HG02973 (cell line): ENCODE data around the gene HDAC4.

Source experiments
- ATAC-seq: cut with Tn5 transposase; IDR thresholded peaks from one replicate; pipeline ENCODE4 v1.9.1; 2021; ENCODE audit warnings: moderate library complexity; ENCODE audit not compliant: unreplicated experiment

Gene HDAC4

DNA sequence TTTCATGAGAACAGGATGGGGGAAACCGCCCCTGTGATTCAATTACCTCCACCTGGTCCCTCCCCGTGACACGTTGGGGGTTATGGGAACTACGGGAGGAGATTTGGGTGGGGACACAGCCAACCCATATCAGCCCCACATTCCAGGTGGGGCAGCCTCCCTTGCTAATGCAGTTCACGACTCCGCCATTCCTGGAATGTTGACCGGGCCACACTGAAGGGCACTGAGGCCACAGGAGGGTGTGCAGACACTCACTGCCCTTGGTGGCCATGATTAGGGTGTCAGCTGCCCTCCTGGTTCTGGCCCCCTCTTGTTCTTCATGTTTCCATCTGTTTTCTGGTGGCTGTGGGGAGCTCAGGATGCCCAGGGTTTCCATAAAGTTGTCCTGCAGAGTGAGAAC is 376.6 kb downstream of the HDAC4 start:
- no peak for ATAC-seq

DNA sequence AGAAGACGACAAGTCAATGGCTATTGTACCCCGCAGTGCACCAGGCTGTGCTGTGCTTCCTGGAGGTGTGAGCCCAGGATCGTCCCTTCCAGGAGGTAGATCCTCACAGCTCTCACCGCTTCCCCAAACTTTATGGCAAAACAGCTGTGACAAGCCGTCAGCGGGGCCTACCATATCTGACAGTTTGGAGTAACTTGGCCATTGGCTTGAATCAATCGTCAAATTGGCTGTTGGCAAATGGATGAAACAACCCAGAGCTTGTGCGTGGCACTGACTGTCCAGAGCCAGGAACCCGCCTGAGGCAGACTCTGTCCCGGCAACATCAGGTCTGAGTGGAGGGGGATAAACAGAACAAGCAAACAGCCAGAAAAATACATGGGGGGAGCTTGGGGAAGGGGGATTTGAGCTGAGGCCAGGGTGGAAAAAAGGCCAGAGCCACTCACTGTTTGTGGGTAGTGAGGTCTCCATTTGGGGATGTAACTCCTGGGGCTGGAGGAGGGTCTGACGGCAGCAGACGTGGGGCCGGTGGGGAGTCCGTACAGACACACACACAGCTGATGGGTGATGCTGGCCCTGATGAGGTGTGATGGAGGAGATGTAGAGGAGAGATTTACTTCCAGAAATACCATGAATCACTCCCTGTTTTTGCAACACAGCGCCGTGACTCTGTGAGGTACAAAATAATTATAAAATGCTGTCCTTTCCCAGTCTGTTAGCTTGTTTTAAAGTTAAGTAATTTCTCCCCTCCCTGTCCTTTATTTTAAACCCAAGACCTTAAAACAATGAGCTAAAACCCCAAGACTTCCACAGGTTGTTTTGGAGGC is 378.2 kb downstream of the HDAC4 start:
- no peak for ATAC-seq

DNA sequence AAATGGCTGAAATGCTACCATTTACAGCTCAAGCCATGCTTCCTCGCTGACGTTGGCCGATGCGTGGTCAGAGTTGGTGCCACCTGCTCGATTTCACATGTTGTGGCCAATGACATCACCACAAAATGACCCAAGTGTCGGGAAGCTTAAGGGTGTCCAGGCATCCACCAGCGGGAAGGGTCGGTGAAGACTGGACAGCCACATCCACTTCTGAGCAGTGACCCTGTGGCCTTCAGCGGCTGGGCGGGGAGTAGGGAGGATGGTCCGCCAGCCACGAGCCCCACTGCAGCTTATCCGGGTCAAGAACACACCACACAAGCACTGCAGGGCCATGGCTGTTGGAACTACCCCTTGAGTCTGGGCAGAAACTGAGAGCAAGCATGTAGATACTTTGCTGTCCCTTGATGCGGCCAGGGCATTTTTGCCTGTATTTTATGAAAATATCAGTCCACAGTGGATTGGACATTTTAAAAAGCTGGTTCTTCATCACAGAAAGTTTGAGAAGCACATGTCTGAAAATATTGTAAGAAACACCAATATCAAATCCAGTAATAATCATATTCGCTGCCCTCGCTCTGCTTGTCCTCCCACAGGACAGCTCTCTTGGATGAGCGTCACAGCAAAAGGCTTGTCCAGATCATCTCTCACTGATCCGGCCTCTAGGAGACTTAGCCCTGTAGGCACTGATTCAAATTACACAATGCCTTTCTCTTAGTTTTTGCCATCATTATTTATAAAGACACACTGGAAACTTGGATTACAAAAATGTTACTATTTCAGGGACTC is 379.0 kb downstream of the HDAC4 start:
- no peak for ATAC-seq

DNA sequence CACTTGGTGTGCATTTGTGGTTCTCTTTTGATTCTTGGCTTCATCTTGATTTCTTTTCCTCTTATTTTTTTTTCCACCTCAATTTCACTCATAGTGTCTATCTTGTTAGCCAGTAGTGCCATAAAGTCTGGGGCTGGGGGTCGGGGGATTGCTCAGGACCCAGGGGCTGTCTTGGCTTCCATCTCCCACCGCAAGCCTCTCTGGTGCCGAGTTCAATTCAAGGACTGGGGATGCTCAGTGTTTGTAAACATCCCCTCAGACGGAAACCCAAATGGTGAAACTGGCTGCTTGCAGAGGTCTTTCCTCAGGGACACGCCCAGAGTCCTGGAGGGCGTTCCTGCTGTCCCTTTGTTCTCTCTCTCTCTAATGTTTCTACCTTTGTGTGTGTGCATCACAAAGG is 379.6 kb downstream of the HDAC4 start:
- no peak for ATAC-seq

DNA sequence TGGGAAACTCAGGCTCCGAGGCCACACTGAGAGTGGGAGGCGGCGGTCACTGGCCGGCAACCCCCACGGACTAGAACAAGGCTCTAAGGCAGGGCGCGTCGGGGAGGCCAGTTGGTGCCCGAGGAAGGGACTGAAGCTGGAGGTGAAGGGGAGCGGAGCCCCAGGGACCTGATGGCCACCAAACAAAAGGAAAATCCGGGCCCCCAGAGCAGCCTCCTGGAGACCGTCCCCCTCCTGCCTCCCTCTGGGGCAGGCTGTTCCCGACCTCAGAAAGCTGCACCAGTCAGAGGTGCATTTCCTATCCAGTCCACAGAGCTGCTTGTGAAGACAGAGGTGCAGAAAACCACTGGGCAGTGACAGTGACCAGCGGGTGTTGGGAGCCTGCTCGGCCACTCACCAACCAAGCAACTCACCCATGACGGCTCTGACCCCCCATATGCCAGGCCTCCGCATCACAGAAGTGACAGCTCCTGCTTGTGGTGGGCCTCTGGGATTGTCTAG is 380.2 kb downstream of the HDAC4 start:
- ATAC-seq, result no peak

DNA sequence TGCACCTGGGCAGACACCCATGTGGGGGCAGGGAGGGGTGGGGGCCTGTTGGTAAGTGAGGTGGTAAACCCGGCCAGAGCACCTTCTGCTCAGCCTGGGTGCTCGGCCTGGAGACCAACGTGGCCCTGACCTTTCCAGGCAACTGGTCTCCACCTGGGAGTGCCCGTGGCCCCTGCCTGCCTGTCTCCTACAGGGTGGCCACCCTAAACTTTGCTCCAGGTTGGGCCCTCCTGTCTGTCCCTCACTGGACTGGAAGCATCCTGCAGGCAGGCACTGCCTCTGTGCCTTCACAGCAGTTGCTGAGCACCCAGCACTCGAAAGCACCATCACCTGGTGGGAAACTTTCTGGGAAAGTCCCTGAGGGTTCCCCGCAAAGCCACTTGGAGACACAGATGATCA is 381.6 kb downstream of the HDAC4 start:
- no peak for ATAC-seq

DNA sequence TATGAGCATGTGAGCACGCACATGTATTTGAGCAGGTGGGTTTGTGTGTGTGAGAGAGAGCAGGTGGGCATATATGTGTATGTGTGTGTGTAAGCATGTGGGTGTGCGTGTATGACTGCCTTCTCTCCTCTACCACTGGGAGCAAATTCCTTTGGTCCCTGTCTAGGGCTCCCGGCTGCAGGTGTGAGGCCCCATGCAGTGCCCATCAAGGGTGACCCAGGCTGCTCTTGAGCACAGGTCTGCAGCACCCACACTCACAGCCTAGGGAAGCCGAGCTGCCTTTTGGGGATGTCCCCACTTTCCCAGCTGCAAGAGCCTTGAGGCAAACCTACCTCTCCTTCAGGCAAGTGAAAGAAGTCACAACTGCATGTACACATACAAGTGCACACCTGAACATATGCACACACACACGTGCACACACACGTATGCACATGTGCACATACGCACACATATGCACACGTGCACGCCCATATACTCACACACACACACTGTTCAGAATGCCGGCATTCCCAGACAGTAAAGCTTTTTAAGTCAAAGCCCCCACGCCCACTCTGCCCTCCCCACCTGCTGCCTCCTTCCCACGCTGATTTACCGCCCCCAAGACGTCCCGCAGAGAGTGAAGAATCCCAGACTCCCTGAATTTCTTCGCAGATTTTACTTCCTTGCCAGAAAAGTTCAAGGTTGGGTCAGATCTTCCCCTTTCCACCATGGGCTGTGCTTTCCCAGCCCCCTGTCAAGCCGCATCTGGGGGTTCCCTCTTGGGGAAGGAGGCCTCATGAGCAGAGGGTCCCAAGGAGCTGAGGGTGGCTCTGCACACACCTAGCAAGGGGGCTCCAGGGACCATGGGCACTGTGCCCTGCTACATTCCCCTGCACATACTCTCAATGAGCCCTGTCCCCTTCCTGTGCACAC is 382.3 kb downstream of the HDAC4 start:
- ATAC-seq, result no peak

DNA sequence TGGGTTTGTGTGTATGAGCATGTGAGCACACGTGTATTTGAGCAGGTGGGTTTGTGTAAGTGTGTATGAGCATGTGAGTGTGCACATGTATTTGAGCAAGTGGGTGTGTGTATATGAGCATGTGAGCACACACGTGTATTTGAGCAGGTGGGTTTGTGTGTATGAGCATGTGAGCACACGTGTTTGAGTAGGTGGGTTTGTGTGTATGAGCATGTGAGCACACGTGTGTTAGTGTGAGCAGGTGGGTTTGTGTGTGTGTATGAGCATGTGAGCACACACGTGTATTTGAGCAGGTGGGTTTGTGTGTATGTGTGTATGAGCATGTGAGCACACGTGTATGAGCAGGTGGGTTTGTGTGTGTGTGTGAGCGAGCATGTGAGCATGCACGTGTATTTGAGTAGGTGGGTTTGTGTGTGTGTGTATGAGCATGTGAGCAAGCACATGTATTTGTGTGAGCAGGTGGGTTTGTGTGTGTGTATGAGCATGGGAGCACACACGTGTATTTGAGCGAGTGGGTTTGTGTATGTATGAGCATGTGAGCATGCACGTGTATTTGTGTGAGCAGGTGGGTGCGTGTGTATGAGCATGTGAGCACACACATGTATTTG is 383.2 kb downstream of the HDAC4 start:
- no peak for ATAC-seq

DNA sequence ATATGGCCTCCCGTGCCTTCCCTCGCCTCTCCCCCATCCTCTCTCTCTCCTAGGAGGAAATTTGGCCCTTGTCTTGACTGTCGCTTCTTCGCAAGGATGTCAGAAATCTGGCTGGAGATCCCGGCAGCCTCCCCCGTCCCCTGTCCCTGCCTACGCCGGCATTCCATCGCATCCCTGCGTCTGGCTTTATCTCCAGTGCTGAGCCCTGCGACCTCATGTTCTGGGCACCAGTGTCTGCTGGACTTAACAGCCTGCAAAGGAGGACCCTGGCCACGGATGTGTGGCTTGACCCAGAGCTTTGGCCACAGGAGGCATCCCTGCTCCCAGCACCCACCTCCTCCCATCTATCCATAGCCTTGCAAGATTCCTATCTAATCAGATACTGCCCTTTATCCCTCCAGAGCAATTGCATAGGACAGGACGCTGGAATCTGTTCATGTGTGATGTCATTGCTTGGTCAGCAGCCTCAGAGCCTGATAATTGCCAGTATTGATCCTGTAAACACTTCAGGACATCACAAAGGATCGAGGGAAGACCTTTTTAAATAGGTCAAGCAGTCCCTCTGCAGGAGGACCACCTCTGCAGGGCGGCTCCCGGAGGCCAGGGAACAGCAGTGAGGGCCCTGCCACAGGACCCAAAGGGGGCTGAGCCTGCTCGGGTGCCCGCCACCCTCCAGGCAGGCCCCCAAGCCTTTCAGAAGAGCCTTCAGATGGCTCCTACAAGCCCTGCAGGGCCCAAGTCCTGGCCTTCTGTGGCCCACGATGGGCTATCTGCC is 384.7 kb downstream of the HDAC4 start:
- no peak for ATAC-seq

DNA sequence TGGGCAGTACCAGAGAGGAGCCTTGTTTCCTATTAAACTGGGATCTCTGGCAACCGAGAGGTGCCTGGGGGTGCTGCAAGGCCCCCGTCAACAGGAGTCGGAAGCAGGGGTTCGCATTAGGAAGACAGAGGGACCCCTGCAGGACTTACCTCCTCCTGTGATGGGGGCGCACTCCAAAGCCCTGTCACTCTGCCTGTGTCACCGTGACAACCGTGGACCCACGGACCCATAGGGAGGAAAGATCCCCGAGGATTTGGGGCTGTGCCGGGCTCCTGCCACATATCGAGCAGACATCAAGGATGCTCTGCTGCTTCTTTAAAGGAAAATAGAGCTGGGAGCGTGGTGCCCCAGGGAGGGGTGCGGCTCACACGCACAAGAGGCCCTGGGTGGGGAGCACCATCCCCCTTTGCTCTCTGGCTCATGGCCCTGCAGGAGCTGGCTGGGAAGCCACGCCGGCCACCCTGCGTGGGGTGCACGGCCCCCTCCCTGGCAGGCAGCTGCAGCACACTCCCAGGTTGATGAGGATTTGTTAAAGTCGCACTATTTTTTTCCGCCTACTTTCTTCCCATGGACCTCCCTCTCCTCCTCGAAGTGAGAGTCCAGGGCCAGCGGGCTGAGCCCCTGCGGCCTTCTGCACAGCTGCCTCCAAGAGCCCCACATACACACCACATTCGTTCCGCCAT is 385.5 kb downstream of the HDAC4 start:
- ATAC-seq, result no peak

DNA sequence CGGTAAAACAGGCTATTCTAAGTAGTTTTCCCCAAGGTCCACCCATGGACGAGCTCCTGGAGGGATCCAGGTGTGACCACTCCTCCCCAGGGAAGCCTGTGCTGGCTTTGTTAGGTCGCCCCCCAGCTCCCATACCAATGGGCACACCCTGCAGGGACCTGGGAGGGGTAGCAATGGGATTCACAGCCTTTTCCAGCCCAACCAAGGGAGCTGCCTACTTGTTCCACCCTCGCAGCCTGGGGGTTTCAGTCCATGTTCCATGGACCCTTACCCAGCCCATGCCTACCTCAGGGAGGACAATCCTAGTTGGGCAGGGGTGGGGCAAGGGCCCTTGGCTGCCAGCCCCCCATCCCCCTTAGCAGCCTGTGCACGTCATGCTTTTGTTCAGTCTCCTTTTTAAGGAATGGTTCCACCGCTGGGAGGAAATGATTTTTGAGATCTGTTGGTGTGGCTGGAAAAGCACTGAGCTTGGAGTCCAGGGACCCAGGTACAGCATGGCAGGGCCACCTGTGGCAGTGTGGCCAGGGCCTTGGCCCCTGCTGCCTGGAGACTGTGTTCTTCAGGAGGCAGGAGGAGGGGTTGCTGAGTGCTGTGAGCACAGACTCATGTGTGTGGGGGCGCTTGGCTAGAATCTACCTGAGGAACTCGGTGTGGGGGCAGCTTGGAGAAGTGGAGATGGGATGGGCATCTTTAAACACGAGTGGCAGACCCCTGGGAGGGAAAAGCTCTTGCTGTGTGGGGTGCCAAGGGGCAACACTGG is 386.2 kb downstream of the HDAC4 start:
- no peak for ATAC-seq

DNA sequence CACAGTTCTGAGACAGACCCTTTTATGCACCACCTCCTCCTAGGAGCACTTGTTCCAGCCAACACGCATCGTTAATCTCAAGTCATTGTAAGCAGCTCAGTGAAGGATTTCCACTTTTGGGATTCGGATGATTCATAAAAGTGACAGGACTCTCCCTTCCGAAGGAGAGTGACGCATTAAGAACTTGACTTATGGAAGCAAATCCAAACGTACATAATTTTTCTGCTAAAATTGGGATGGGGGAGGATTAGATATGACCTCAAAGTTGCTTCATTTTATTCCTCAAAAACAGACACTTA is 387.2 kb downstream of the HDAC4 start:
- ATAC-seq, result no peak

DNA sequence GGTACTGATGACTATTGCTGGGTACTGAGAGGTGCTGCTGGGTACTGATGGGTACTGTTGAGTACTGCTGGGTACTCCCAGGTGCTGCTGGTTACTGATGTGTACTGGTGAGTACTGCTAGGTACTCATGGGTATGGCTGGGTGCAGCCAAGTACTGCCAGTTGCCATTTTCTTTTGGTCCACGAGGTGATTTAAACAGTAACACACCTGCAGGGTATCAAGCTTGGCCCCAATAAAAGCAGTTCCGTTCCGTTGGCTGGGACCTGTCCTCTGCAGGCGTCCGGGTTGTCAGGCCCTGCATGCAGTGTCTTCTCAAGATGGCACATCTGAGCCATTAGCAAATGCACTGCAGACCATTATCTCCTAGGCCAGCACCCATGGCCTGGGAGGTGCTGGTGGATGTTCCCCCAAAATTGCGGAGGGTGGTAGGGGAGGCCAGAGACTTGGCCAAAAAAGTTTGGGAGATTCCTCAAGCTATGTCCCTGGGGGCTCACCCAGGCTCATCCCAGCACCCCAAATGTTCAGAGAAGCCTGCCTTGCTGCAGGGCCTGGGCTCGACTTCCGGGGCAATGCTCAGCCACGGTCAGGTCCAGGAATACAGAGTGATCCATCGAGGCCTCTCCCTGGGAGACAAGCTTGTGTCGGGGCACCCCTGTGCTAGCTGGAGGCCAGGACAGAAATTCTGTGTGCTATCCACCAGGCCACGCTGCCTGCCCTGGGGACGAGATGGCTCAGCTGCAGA is 387.7 kb downstream of the HDAC4 start:
- no peak for ATAC-seq

DNA sequence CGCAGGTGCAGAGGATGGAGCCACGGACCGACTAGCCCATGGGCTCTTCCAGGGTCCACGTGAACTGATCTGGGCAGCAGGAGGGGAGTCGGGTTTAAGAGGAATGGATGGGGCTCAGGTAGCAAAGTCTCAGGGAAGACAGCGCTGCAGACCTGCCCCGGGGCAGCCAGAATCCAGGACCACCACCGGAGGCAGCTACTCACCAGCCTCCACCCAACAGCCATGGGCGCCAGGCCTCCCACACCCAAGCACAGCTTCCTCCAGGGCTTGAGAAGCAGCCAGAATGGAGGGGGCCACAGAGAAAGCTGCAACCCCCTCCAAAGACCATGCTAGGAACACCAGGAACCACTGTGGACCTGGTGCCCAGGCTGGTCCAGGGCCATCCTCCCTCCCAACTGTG is 388.6 kb downstream of the HDAC4 start:
- no peak for ATAC-seq

DNA sequence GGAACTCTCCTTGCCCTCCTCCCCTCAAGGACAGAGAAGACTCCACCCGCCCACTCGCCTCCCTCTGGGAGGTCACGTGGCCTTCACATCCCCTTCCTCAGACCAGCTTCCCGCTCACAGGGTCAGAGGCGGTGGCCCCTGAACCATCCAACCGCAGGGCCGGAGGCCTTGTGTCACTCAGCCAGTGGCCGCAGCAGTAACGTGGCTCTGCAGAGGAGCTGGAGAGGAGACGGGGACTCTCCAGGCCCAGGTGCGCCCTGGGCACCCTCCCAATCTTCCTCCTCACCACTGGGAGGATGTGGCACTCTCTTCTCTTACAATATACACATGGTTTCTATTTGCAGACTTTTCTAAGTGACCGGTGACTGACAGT is 391.2 kb downstream of the HDAC4 start:
- ATAC-seq, result no peak

DNA sequence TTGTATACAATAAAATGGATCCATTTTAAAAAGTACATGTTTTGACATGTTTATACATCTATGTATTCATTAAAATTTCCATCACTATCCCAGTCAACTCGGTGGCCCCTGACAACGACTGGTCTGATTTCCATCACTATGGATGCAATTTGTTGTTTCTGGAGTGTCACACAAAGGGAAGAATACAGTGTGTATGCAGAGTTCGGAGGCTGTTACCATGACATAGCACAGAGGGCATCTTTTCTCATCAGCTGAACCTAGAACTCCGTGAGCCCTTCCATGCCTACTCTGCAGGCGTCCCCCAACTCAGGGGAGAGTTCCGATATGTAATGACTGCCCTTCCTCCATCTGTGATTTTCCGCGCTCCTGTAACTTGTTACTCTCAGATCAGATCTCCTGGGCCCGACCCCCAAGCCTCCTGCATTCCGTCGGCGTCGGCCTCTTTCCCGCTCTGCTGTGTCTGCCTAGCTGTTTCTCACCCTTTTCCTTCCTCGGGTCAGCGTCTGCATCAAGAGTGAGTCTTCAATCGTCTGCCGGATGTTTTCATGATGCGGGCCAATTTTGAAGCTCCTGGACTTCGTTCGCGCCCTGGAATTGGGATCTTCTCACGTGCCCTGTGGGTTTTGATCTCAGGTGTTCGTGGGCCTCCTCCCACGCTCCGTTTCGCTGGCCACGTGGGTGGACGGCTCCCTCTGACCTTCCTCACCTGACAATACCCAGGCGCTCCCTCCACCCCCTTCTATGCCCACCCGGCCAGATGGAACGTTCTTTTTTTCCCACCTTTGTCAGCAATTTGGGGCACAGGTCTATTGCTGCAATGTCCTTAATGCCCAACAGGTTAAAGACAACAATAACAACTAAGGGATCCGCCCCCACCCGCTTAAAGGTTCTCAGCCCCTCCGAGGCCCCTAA is 391.9 kb downstream of the HDAC4 start:
- no peak for ATAC-seq

DNA sequence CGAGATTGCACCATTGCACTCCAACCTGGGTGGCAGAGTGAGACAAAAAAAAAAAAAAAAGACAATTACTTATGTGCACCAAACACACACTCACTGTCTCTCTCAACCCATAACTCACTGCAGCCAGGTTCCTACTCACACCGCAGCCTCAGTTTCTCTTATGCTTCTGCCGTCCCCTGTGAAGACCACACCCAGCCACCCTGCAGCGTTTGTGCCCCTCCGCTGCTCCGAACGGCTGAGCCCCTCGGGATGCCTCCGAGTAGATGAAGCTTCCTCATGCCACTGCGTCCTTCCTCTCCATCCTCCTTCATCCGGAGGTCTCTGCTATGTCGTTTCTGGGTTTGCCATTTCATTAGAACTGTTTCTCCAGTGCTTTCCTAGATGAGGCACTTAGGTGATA is 392.8 kb downstream of the HDAC4 start:
- ATAC-seq, result no peak
